Glutamatergic neuron (in vitro differentiated cells): ENCODE data around the gene NPIPA8. TPM values are rescaled to one million over a fixed set of nuclear protein-coding genes. Genes with fewer than 3 reads are reported as not detected.
"Not testable (repeated sequence)": the region's sequence is repeated elsewhere in the genome, so short reads cannot be mapped to it uniquely, and the experiment has no call there.

ENCODE experiments used
- DNase-seq: peaks from one replicate; pipeline ENCODE4 v3.0.0; 2022
- H3K27ac Mint-ChIP-seq: one replicate; pipeline ENCODE4 v1.8.0; 2020; ENCODE audit warnings: mild to moderate bottlenecking, mixed read lengths, inconsistent platforms; ENCODE audit not compliant: unreplicated experiment
- H3K27me3 Mint-ChIP-seq: one replicate; pipeline ENCODE4 v1.8.0; 2020; ENCODE audit warnings: mild to moderate bottlenecking, moderate library complexity, mixed read lengths, inconsistent platforms; ENCODE audit not compliant: unreplicated experiment
- H3K36me3 Mint-ChIP-seq: one replicate; pipeline ENCODE4 v1.8.0; 2020; ENCODE audit warnings: mild to moderate bottlenecking, mixed read lengths, inconsistent platforms; ENCODE audit not compliant: unreplicated experiment
- H3K4me1 Mint-ChIP-seq: one replicate; pipeline ENCODE4 v1.8.0; 2020; ENCODE audit warnings: mild to moderate bottlenecking, low read depth, mixed read lengths, inconsistent platforms; ENCODE audit not compliant: unreplicated experiment
- H3K4me3 Mint-ChIP-seq: one replicate; pipeline ENCODE4 v1.8.0; 2020; ENCODE audit warnings: mild to moderate bottlenecking, mixed read lengths, inconsistent platforms; ENCODE audit not compliant: unreplicated experiment
- H3K9me3 Mint-ChIP-seq: one replicate; pipeline ENCODE4 v1.8.0; 2020; ENCODE audit warnings: mild to moderate bottlenecking, moderate library complexity, mixed read lengths, inconsistent platforms; ENCODE audit not compliant: unreplicated experiment
- total RNA-seq: library from RNA; stranded (reverse); fragmentation: NEBNext Ultra II Directional; extraction: Animal tissue kit (Norgen Biotek cat#: 25700); gene quantifications from one replicate; pipeline ENCODE4 v1.2.1, GENCODE V29; 2021; ENCODE audit not compliant: unreplicated experiment

The NPIPA8 gene
- total RNA-seq, 1 donor from 2014 or later: not detected

GRCh38 chr16:18307241-18307640, 29.3 kb downstream of the NPIPA8 start:
- not testable (repeated sequence) for H3K36me3 Mint-ChIP-seq, H3K27me3 Mint-ChIP-seq, H3K27ac Mint-ChIP-seq, DNase-seq, H3K4me1 Mint-ChIP-seq, H3K4me3 Mint-ChIP-seq, H3K9me3 Mint-ChIP-seq

GRCh38 chr16:18306066-18306465, 30.5 kb downstream of the NPIPA8 start:
- not testable (repeated sequence) for H3K27ac Mint-ChIP-seq, H3K27me3 Mint-ChIP-seq, H3K4me1 Mint-ChIP-seq

GRCh38 chr16:18303059-18303706, 33.4 kb downstream of the NPIPA8 start:
- not testable (repeated sequence) for H3K4me3 Mint-ChIP-seq, DNase-seq, H3K27me3 Mint-ChIP-seq, H3K9me3 Mint-ChIP-seq, H3K27ac Mint-ChIP-seq, H3K4me1 Mint-ChIP-seq, H3K36me3 Mint-ChIP-seq

More at GRCh38 chr16:18306066-18306465, 30.5 kb downstream of the NPIPA8 start:
- not testable (repeated sequence) for H3K4me3 Mint-ChIP-seq, H3K9me3 Mint-ChIP-seq, H3K36me3 Mint-ChIP-seq, DNase-seq

- not testable (repeated sequence) for H3K36me3 Mint-ChIP-seq, H3K27me3 Mint-ChIP-seq, DNase-seq, H3K4me1 Mint-ChIP-seq, H3K9me3 Mint-ChIP-seq, H3K27ac Mint-ChIP-seq, H3K4me3 Mint-ChIP-seq
These were observed 38.8 kb downstream of the NPIPA8 start for GRCh38 chr16:18297714-18298113.

- not testable (repeated sequence) for H3K36me3 Mint-ChIP-seq, H3K4me3 Mint-ChIP-seq, H3K9me3 Mint-ChIP-seq, DNase-seq, H3K27ac Mint-ChIP-seq, H3K4me1 Mint-ChIP-seq, H3K27me3 Mint-ChIP-seq
These were observed 39.6 kb downstream of the NPIPA8 start for GRCh38 chr16:18296931-18297330.

GRCh38 chr16:18294371-18294770, 42.2 kb downstream of the NPIPA8 start:
- H3K9me3 Mint-ChIP-seq, H3K4me3 Mint-ChIP-seq, DNase-seq, H3K4me1 Mint-ChIP-seq, H3K36me3 Mint-ChIP-seq, H3K27me3 Mint-ChIP-seq, H3K27ac Mint-ChIP-seq: not testable (repeated sequence)

GRCh38 chr16:18293337-18293956, 43.1 kb downstream of the NPIPA8 start:
- DNase-seq, H3K36me3 Mint-ChIP-seq, H3K4me1 Mint-ChIP-seq, H3K9me3 Mint-ChIP-seq, H3K4me3 Mint-ChIP-seq, H3K27me3 Mint-ChIP-seq, H3K27ac Mint-ChIP-seq: not testable (repeated sequence)

GRCh38 chr16:18290959-18291358, 45.6 kb downstream of the NPIPA8 start:
- not testable (repeated sequence) for H3K27me3 Mint-ChIP-seq, H3K36me3 Mint-ChIP-seq, DNase-seq, H3K4me3 Mint-ChIP-seq, H3K4me1 Mint-ChIP-seq, H3K27ac Mint-ChIP-seq, H3K9me3 Mint-ChIP-seq

- H3K27ac Mint-ChIP-seq, H3K27me3 Mint-ChIP-seq, H3K4me3 Mint-ChIP-seq, H3K4me1 Mint-ChIP-seq, H3K36me3 Mint-ChIP-seq, H3K9me3 Mint-ChIP-seq, DNase-seq: not testable (repeated sequence)
These were observed 50.2 kb downstream of the NPIPA8 start for GRCh38 chr16:18286342-18286741.

GRCh38 chr16:18280319-18280718, 56.2 kb downstream of the NPIPA8 start:
- DNase-seq, H3K27ac Mint-ChIP-seq, H3K36me3 Mint-ChIP-seq, H3K9me3 Mint-ChIP-seq, H3K27me3 Mint-ChIP-seq, H3K4me3 Mint-ChIP-seq, H3K4me1 Mint-ChIP-seq: not testable (repeated sequence)

- not testable (repeated sequence) for H3K4me3 Mint-ChIP-seq, H3K27ac Mint-ChIP-seq, H3K36me3 Mint-ChIP-seq, H3K27me3 Mint-ChIP-seq, H3K9me3 Mint-ChIP-seq, DNase-seq, H3K4me1 Mint-ChIP-seq
These were observed 59.8 kb downstream of the NPIPA8 start for GRCh38 chr16:18276756-18277155.

GRCh38 chr16:18270171-18270570, 66.4 kb downstream of the NPIPA8 start:
- not testable (repeated sequence) for H3K4me1 Mint-ChIP-seq, H3K4me3 Mint-ChIP-seq, H3K9me3 Mint-ChIP-seq, H3K27ac Mint-ChIP-seq, H3K27me3 Mint-ChIP-seq, H3K36me3 Mint-ChIP-seq, DNase-seq
